Measurements from ENCODE around the gene MLLT10. TPM values are rescaled to one million over a fixed set of nuclear protein-coding genes. Genes with fewer than 3 reads are reported as not detected.

MLLT10 gene
- total and polyA plus RNA-seq, 10 of the 15 experiments (the other 5 are each of a cell fraction or from before 2014, with no cell fraction given), result 8.7 to 61.1 (median 28.5) TPM

DNA sequence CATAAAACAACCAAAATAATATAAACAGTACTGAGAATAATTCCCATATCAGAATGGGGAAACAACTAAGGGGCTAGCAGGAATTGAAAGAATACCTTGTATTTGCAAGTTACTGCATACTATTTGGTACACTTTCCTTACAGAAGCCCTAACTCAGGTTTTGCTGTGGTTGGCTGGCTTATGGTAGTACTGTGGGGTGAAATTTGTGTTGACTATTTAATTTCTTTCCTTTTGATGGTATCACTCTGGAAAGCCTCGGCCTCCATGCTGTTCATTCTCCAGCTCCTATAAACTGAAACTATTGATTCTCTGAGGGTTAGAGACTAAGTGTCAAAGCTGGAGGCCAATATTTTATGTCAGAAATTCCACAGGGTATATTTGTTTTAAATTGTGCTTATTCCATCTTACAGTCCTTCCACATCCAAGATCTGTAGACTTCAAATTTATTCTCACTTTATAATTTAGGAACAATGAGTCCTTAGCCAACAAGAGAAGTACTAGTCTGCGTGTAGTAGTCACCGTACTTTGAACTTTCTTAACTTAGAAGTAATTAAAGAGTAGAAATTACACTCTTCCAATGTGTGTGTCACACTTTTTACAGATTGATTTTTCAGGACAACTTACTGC is 22.0 kb upstream of the MLLT10 start:
- Histone ChIP-seq H3K4me1 (ENCODE audit: control insufficient read depth, insufficient read depth, low read length) (peaks cover 6% of the 10 kb centered on the region), H3K27ac (ENCODE audit: control insufficient read depth, insufficient read depth) (no peak overlapping the region), H3K79me2 (ENCODE audit: control insufficient read depth, insufficient read depth, low read length) (no peaks in the 10 kb centered on the region), H3K36me3 (ENCODE audit: control insufficient read depth in 2 of 2, insufficient read depth in 2 of 2, low read length in 1 of 2) (no peaks in the 10 kb centered on the region), H2AFZ (ENCODE audit: control insufficient read depth, low read depth, low read length) (no peak overlapping the region), H3K4me3 (no peak overlapping the region), H3K9me3 (replicated peaks; ENCODE audit: control insufficient read depth, insufficient read depth, low read length) (no peaks in the 10 kb centered on the region), H4K20me1 (ENCODE audit: control insufficient read depth, insufficient read depth) (no peaks in the 10 kb centered on the region), H3K27me3 (replicated peaks in 1 of 2; ENCODE audit: control insufficient read depth in 2 of 2, insufficient read depth in 2 of 2, low read length in 1 of 2) (peaks cover 7 to 21% of the 10 kb centered on the region in 2 experiments), H3K4me2 (ENCODE audit: control insufficient read depth, insufficient read depth) (no peak overlapping the region), H3K9ac (ENCODE audit: control insufficient read depth, insufficient read depth, low read length) (no peak overlapping the region)
- in situ Hi-C loops (cut with MboI) (no loop called here), intact Hi-C loops (cut with micrococcal nuclease; ENCODE audit: unreplicated experiment) (no loop called here)
- ChIA-PET SMC1A (ENCODE audit: uncharacterized antibody, unreplicated experiment) (interaction anchor here (0.5 kb wide), 1 partner anchor 61 kb away, joined by 3 read pairs; no protein-coding TSS in a partner anchor), POLR2A (no interaction called here), CTCF (interaction anchor here (0.8 kb wide), 1 partner anchor 177 kb away, joined by 3 read pairs; no protein-coding TSS in a partner anchor), RAD21 (ENCODE audit: unreplicated experiment) (interaction anchor here (1.3 kb wide), 1 partner anchor 16 kb away, joined by 3 read pairs; no protein-coding TSS in a partner anchor)
- 76% methylated on average over 3 of the region's 3 CpGs for WGBS (ENCODE audit: insufficient coverage, insufficient replicate concordance, low lambda C conversion rate, missing lambda C conversion rate)
- DNase-seq (ENCODE audit: low read depth, low spot score) (no peak), ATAC-seq (no peak), FAIRE-seq (no peak)
- no peak for TF ChIP-seq HDGF (IDR thresholded peaks at IDR 0.05)
- TF ChIP-seq MTA2 (IDR thresholded peaks at IDR 0.05; ENCODE audit: low read depth), result no peak
- TF ChIP-seq, protein P1, sequence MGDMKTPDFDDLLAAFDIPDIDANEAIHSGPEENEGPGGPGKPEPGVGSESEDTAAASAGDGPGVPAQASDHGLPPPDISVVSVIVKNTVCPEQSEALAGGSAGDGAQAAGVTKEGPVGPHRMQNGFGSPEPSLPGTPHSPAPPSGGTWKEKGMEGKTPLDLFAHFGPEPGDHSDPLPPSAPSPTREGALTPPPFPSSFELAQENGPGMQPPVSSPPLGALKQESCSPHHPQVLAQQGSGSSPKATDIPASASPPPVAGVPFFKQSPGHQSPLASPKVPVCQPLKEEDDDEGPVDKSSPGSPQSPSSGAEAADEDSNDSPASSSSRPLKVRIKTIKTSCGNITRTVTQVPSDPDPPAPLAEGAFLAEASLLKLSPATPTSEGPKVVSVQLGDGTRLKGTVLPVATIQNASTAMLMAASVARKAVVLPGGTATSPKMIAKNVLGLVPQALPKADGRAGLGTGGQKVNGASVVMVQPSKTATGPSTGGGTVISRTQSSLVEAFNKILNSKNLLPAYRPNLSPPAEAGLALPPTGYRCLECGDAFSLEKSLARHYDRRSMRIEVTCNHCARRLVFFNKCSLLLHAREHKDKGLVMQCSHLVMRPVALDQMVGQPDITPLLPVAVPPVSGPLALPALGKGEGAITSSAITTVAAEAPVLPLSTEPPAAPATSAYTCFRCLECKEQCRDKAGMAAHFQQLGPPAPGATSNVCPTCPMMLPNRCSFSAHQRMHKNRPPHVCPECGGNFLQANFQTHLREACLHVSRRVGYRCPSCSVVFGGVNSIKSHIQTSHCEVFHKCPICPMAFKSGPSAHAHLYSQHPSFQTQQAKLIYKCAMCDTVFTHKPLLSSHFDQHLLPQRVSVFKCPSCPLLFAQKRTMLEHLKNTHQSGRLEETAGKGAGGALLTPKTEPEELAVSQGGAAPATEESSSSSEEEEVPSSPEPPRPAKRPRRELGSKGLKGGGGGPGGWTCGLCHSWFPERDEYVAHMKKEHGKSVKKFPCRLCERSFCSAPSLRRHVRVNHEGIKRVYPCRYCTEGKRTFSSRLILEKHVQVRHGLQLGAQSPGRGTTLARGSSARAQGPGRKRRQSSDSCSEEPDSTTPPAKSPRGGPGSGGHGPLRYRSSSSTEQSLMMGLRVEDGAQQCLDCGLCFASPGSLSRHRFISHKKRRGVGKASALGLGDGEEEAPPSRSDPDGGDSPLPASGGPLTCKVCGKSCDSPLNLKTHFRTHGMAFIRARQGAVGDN (IDR thresholded peaks at IDR 0.05), result no peak
- TF ChIP-seq, protein P2, sequence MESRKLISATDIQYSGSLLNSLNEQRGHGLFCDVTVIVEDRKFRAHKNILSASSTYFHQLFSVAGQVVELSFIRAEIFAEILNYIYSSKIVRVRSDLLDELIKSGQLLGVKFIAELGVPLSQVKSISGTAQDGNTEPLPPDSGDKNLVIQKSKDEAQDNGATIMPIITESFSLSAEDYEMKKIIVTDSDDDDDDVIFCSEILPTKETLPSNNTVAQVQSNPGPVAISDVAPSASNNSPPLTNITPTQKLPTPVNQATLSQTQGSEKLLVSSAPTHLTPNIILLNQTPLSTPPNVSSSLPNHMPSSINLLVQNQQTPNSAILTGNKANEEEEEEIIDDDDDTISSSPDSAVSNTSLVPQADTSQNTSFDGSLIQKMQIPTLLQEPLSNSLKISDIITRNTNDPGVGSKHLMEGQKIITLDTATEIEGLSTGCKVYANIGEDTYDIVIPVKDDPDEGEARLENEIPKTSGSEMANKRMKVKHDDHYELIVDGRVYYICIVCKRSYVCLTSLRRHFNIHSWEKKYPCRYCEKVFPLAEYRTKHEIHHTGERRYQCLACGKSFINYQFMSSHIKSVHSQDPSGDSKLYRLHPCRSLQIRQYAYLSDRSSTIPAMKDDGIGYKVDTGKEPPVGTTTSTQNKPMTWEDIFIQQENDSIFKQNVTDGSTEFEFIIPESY (IDR thresholded peaks at IDR 0.05), result no peak
- no peak for TF ChIP-seq SUPT20H (IDR thresholded peaks at IDR 0.05; ENCODE audit: borderline replicate concordance, control insufficient read depth, low read depth, low read length)
- TF ChIP-seq, protein P3, sequence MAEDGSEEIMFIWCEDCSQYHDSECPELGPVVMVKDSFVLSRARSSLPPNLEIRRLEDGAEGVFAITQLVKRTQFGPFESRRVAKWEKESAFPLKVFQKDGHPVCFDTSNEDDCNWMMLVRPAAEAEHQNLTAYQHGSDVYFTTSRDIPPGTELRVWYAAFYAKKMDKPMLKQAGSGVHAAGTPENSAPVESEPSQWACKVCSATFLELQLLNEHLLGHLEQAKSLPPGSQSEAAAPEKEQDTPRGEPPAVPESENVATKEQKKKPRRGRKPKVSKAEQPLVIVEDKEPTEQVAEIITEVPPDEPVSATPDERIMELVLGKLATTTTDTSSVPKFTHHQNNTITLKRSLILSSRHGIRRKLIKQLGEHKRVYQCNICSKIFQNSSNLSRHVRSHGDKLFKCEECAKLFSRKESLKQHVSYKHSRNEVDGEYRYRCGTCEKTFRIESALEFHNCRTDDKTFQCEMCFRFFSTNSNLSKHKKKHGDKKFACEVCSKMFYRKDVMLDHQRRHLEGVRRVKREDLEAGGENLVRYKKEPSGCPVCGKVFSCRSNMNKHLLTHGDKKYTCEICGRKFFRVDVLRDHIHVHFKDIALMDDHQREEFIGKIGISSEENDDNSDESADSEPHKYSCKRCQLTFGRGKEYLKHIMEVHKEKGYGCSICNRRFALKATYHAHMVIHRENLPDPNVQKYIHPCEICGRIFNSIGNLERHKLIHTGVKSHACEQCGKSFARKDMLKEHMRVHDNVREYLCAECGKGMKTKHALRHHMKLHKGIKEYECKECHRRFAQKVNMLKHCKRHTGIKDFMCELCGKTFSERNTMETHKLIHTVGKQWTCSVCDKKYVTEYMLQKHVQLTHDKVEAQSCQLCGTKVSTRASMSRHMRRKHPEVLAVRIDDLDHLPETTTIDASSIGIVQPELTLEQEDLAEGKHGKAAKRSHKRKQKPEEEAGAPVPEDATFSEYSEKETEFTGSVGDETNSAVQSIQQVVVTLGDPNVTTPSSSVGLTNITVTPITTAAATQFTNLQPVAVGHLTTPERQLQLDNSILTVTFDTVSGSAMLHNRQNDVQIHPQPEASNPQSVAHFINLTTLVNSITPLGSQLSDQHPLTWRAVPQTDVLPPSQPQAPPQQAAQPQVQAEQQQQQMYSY (CRISPR knock-in tag; IDR thresholded peaks at IDR 0.05), result no peak
- no peak for TF ChIP-seq SMAD1 (IDR thresholded peaks at IDR 0.05; ENCODE audit: low read depth, partially characterized antibody)
- TF ChIP-seq, protein P4, sequence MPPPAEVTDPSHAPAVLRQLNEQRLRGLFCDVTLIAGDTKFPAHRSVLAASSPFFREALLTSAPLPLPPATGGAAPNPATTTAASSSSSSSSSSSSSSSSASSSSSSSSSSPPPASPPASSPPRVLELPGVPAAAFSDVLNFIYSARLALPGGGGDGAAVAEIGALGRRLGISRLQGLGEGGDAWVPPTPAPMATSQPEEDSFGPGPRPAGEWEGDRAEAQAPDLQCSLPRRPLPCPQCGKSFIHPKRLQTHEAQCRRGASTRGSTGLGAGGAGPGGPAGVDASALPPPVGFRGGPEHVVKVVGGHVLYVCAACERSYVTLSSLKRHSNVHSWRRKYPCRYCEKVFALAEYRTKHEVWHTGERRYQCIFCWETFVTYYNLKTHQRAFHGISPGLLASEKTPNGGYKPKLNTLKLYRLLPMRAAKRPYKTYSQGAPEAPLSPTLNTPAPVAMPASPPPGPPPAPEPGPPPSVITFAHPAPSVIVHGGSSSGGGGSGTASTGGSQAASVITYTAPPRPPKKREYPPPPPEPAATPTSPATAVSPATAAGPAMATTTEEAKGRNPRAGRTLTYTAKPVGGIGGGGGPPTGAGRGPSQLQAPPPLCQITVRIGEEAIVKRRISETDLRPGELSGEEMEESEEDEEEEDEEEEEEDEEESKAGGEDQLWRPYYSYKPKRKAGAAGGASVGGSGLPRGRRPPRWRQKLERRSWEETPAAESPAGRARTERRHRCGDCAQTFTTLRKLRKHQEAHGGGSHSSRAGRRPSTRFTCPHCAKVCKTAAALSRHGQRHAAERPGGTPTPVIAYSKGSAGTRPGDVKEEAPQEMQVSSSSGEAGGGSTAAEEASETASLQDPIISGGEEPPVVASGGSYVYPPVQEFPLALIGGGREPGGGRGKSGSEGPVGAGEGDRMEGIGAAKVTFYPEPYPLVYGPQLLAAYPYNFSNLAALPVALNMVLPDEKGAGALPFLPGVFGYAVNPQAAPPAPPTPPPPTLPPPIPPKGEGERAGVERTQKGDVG (CRISPR knock-in tag; IDR thresholded peaks at IDR 0.05), result no peak
- TF ChIP-seq CEBPB (IDR thresholded peaks at IDR 0.05; ENCODE audit: borderline replicate concordance in 1 of 2, low read depth in 2 of 2, low read length in 2 of 2), result no peak
- BruUV-seq (replicated peaks), result no TSS peak

All from GM12878 (cell line).